ENCODE measurements around the gene AKAP8L. TPM values are rescaled to one million over a fixed set of nuclear protein-coding genes. Genes with fewer than 3 reads are reported as not detected.

AKAP8L gene
- total RNA-seq, 4 donors from 2014 or later, result 129 to 275 (median 247) TPM

DNA sequence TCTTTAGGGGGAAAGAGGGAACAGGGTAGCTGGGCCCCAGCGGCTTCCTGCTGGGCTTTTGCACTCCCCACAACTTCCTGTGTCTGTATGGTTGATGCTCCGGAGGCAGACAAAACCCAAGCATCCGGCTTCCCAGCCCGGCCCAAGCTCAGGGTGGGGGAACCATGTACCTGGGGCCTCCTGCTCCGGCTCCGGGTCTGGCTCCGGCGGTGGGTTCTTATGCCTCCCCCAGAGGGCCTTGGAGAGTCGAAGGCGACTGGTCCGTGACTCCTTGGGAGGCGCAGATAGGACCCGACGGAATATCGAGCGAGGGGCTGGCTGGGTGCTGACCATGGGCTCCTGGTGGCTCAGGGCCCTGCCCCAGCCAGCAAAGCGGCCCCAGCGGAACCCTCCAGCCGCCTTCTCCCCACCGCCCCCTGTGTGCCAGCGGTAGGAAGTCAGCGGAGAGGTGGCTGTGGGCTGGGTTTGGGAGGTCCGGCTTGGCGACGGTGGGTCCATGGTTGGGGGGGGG lies 45.1 kb upstream of the AKAP8L start:
- peak overlapping the region; percentile 82 to 94 (median 84) for H3K27ac ChIP-seq
- no peaks in the 10 kb centered on the region for H3K27me3 ChIP-seq
- H3K36me3 ChIP-seq, result no peaks in the 10 kb centered on the region
- H3K9me3 ChIP-seq, result no peaks in the 10 kb centered on the region
- peaks cover 0 to 11% (median 4%) of the 10 kb centered on the region in 4 donors for H3K4me1 ChIP-seq
- DNase-seq, result peak in 2 of 3 donors; percentile 77 to 90
- TF ChIP-seq POLR2A (IDR thresholded peaks at IDR 0.05), result no peak
- TF ChIP-seq, protein P1, sequence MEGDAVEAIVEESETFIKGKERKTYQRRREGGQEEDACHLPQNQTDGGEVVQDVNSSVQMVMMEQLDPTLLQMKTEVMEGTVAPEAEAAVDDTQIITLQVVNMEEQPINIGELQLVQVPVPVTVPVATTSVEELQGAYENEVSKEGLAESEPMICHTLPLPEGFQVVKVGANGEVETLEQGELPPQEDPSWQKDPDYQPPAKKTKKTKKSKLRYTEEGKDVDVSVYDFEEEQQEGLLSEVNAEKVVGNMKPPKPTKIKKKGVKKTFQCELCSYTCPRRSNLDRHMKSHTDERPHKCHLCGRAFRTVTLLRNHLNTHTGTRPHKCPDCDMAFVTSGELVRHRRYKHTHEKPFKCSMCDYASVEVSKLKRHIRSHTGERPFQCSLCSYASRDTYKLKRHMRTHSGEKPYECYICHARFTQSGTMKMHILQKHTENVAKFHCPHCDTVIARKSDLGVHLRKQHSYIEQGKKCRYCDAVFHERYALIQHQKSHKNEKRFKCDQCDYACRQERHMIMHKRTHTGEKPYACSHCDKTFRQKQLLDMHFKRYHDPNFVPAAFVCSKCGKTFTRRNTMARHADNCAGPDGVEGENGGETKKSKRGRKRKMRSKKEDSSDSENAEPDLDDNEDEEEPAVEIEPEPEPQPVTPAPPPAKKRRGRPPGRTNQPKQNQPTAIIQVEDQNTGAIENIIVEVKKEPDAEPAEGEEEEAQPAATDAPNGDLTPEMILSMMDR (IDR thresholded peaks at IDR 0.05), result no peak
- H3K4me3 ChIP-seq, result peak overlapping the region; percentile 55 to 68 (median 62)

DNA sequence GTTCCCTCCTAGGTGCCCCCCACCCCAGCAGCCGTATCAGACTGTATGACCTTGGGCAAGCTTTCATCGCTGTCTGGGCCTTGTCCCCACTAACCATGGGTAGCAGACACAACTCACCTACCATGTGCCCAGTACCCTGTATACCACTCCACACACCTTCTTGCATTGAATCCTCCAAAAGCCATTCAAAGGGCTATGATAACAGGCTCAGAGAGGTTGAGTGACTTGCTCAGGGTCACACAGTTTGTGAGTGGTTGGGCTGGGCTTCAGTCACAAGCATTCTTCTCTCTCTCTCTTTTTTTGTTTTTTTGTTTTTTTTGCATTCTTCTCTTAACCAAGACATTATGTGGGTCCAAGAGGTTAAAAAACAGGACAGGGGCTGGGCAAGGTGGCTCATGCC lies 42.9 kb upstream of the AKAP8L start:
- no peaks in the 10 kb centered on the region for H3K9me3 ChIP-seq
- H3K27me3 ChIP-seq, result peaks cover 0 to 6% of the 10 kb centered on the region in 2 donors
- peaks cover 0 to 9% (median 6%) of the 10 kb centered on the region in 4 donors for H3K4me1 ChIP-seq
- TF ChIP-seq, protein P1 (IDR thresholded peaks at IDR 0.05), result no peak
- no peak for TF ChIP-seq POLR2A (IDR thresholded peaks at IDR 0.05)
- no peak overlapping the region for H3K4me3 ChIP-seq
- H3K27ac ChIP-seq, result no peak overlapping the region
- no peaks in the 10 kb centered on the region for H3K36me3 ChIP-seq
- DNase-seq, result no peak

DNA sequence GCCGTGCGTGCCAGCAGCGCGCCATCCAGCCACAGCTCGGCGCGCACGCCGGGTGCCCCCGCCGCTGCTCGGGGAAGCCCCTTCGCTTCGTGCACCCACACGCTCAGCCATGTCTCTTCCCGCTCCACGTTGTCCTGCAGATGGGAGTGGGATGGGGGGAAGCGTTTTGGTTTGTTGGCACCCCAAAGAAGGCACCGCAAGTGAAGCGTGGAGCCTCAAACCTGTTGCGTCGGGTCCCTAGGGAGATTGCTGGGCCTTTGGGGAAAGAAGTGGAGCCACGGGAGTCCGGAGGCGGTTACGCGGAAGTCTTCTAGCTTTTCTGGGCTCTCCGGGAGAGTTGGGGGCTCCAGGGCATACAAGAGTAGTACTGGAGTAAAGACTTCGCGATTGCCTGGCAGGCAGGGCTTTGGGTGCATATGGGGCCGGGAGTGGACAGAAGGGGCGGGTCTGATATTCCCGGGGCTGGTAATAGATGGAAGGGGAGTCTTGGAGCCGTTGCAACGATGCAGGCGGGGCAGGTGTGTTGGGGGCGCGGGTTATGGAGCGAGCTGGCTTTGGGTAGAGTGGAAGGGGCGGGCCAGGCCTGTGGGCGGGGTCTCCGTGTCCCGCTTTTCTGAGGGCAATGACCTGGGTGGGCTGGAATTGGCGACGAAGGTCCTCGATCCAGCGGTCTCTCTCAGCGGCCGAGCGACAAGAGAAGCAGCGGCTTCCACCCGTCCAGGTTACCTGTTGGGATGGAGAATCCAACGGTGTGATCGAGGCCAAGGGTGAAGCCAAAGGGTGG lies 39.1 kb upstream of the AKAP8L start:
- no peak for DNase-seq
- Histone ChIP-seq H3K4me3 (no peak overlapping the region), H3K27me3 (peaks cover 0 to 11% of the 10 kb centered on the region in 2 donors), H3K36me3 (no peaks in the 10 kb centered on the region), H3K27ac (no peak overlapping the region), H3K9me3 (no peaks in the 10 kb centered on the region), H3K4me1 (peaks cover 0 to 13% (median 2%) of the 10 kb centered on the region in 4 donors)
- TF ChIP-seq, protein P1 (IDR thresholded peaks at IDR 0.05), result no peak
- TF ChIP-seq POLR2A (IDR thresholded peaks at IDR 0.05), result no peak

DNA sequence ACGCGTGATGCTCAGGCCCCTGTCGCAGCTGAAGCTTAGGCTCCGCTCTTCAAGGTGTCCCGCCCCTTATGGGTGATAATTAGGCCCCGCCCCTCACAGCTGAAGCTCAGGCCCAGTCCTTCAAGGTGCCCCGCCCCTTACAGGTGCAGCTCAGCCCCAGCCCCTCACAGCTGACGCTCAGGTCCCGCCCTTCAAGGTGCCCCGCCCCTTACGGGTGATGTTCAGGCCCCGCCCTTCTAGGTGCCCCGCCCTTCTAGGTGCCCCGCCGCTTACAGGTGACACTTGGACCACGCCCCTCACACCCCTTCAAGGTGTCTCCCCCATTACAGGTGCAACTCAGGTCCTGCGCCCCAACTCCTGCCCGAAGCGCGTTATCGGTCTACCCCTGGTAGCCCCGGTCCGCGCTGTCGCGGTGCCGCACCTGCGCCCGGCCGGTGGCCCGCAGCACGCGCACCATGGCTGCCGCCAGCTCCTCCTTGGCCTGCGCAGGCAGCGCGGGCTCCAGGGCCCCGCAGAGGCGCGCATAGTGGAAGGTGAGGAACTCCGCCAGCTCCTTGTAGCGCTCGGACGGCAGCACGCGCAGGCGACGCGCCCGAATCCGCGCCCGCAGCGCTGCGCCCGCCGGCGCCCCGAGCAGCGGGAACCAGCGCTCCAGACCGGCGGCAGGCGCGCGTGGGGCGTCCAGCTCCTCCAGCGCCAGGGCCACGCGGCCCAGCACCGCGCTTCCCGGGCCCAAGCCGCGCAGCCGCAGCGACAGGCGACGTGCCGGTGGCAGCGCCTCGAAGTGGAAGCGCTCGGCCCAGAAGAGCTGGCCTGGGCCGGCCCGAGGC lies 38.3 kb upstream of the AKAP8L start:
- H3K4me1 ChIP-seq, result peaks cover 0 to 17% (median 0%) of the 10 kb centered on the region in 4 donors
- TF ChIP-seq POLR2A (IDR thresholded peaks at IDR 0.05), result no peak
- TF ChIP-seq, protein P1 (IDR thresholded peaks at IDR 0.05), result no peak
- H3K27me3 ChIP-seq, result peaks cover 0 to 11% of the 10 kb centered on the region in 2 donors
- H3K27ac ChIP-seq, result no peak overlapping the region
- H3K36me3 ChIP-seq, result no peaks in the 10 kb centered on the region
- H3K9me3 ChIP-seq, result no peaks in the 10 kb centered on the region
- peak overlapping the region in 1 of 4 donors; percentile 21 for H3K4me3 ChIP-seq
- peak in 1 of 3 donors; percentile 57 for DNase-seq

DNA sequence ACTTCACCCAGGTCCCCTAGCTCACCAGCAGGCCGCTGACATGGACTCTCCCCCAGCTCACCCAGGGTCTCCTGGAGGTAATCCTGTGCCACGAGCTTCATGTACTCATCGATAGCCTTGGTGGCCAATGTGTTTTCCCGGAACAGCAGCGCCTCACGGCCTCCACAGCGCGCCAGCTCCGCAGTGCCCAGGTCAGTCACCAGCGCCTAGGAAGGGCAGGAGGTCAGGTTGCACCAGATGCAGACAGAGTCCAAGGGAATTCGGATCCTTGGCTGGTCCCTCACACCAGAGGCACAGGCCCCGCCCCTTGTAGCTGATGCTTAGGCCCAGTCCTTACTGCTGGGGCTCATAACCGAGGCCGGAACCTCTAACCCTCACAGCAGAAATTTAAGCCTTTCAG lies 37.7 kb upstream of the AKAP8L start:
- no peak overlapping the region for H3K27ac ChIP-seq
- DNase-seq, result no peak
- peaks cover 0 to 11% of the 10 kb centered on the region in 2 donors for H3K27me3 ChIP-seq
- H3K9me3 ChIP-seq, result no peaks in the 10 kb centered on the region
- H3K36me3 ChIP-seq, result no peaks in the 10 kb centered on the region
- peaks cover 0 to 17% (median 0%) of the 10 kb centered on the region in 4 donors for H3K4me1 ChIP-seq
- H3K4me3 ChIP-seq, result no peak overlapping the region
- TF ChIP-seq, protein P1 (IDR thresholded peaks at IDR 0.05), result no peak
- no peak for TF ChIP-seq POLR2A (IDR thresholded peaks at IDR 0.05)

All from Peyer's patch (tissue), 4 donors.